ENCODE measurements around the gene LTBP1.

DNA sequence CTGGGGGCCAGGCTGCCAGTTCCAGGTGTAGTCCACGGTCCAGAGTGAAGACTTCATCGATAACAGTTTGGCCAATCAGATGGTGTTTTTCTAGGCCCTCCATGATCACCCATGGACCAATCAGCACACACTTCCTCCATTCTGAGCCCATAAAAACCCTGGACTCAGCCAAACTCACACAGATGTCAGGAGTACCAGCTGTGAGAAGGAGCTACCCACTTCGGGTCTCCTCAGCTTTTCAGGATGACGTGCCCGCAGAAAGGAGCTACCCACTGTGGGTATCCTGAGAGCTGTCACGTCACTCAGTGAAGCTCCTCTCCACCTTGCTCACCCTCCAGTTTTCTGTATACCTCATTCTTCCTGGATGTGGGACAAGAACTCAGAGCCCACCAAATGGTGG, 319.7 kb downstream of the LTBP1 start:
- no peak for TF ChIP-seq CTCF (IDR thresholded peaks at IDR 0.05)
- no peak for TF ChIP-seq EZH2 (IDR thresholded peaks at IDR 0.05; ENCODE audit: borderline replicate concordance, insufficient read depth, low read depth, low read length, poor library complexity, severe bottlenecking)
